Right cardiac atrium (tissue), 5 donors: ENCODE results near the gene DMRTB1. TPM values are rescaled to one million over a fixed set of nuclear protein-coding genes. Genes with fewer than 3 reads are reported as not detected.

ENCODE experiments used
- ATAC-seq, 2 donors: fragments of 200-7000 bp; cut with Tn5 transposase; one replicate each; pipeline versions ENCODE4 v1.8.0 to v1.9.1; 2020; ENCODE audit warnings: moderate library complexity in 2 of 2, mild to moderate bottlenecking in 1 of 2
- DNase-seq, 3 donors: peaks; one replicate each; pipeline ENCODE4 v3.0.0-alpha.2; 2020
- H3K27ac ChIP-seq: one replicate; pipeline ENCODE4 v1.5.1; 2013; ENCODE audit warnings: mild to moderate bottlenecking, low read length, control low read depth, moderate library complexity
- H3K27me3 ChIP-seq: one replicate; pipeline ENCODE4 v1.6.1; 2013; ENCODE audit not compliant: control insufficient read depth, insufficient read depth
- H3K4me1 ChIP-seq: one replicate; pipeline ENCODE4 v1.6.1; 2013; ENCODE audit warnings: low read length; ENCODE audit not compliant: control insufficient read depth, insufficient read depth
- H3K4me3 ChIP-seq: one replicate; pipeline ENCODE4 v1.5.1; 2013; ENCODE audit warnings: low read length, control low read depth
- H3K9me3 ChIP-seq: one replicate; pipeline ENCODE4 v1.6.1; 2013; ENCODE audit warnings: low read length; ENCODE audit not compliant: control insufficient read depth
- WGBS: extraction: QIAGEN DNeasy Blood & Tissue Kit; methylation state at CpG from one replicate; pipeline ENCODE4 v1.1.7; 2013; 5-methylcytosine and 5-hydroxymethylcytosine counted together
- intact Hi-C, 4 donors: fragments of 100-400 bp; cut with DNase I; formaldehyde crosslinking; loops; one replicate each; pipeline versions ENCODE4 v1.11.0 to v1.14.0; 2022 to 2023
- polyA plus RNA-seq: library from polyadenylated mRNA; stranded (reverse); fragments of 200-250 nt; gene quantifications from one replicate; pipeline ENCODE4 v1.2.3, GENCODE V29; 2013
- total RNA-seq, 4 donors: library from RNA; stranded (reverse); fragmentation: NEBNext Ultra II Directional; extraction: Animal tissue kit (Norgen Biotek cat#: 25700); gene quantifications; one replicate each; pipeline ENCODE4 v1.2.1, GENCODE V29; 2021
- donor health status: healthy with polysubstance abuse.
- donor health status: DM: no; HTN: yes; CAD: no.
- donor health status: DM: no; HTN: no; CAD: no.
- donor health status: DM: no; HTN: yes; CAD: no; lungs with severe emphysema.
- donor health status: DM: yes; HTN: yes; CAD: no.

Gene DMRTB1
- total and polyA plus RNA-seq, 5 donors: not detected

GRCh38 chr1:53507116-53507820 is 48.1 kb downstream of the DMRTB1 start:
- WGBS: 92% methylated on average over 13 of the region's 13 CpGs
- DNase-seq: peak in 1 of 3 donors; percentile 43
- Histone ChIP-seq H3K4me3 (no peak overlapping the region), H3K27me3 (no peaks in the 10 kb centered on the region), H3K9me3 (no peaks in the 10 kb centered on the region), H3K4me1 (no peaks in the 10 kb centered on the region), H3K27ac (no peak overlapping the region)
- intact Hi-C loops: no loop called here
- no peak for ATAC-seq

GRCh38 chr1:53508056-53508990 is 49.1 kb downstream of the DMRTB1 start:
- DNase-seq: peak in 2 of 3 donors; percentile 41 to 49
- no peaks in the 10 kb centered on the region for H3K27me3 ChIP-seq
- ATAC-seq: no peak

GRCh38 chr1:53508991-53509666 is 49.9 kb downstream of the DMRTB1 start:
- intact Hi-C loops: no loop called here
- ATAC-seq (no peak), DNase-seq (peak in 1 of 3 donors; percentile 39)
- Histone ChIP-seq H3K27ac (no peak overlapping the region), H3K4me1 (no peaks in the 10 kb centered on the region), H3K27me3 (no peaks in the 10 kb centered on the region), H3K4me3 (no peak overlapping the region), H3K9me3 (no peaks in the 10 kb centered on the region)
- 73% methylated on average over 23 of the region's 23 CpGs for WGBS

More at GRCh38 chr1:53508056-53508990, 49.1 kb downstream of the DMRTB1 start:
- no peaks in the 10 kb centered on the region for H3K9me3 ChIP-seq
- intact Hi-C loops: no loop called here
- no peak overlapping the region for H3K4me3 ChIP-seq
- WGBS: 93% methylated on average over 22 of the region's 22 CpGs
- no peaks in the 10 kb centered on the region for H3K4me1 ChIP-seq
- no peak overlapping the region for H3K27ac ChIP-seq

DNA sequence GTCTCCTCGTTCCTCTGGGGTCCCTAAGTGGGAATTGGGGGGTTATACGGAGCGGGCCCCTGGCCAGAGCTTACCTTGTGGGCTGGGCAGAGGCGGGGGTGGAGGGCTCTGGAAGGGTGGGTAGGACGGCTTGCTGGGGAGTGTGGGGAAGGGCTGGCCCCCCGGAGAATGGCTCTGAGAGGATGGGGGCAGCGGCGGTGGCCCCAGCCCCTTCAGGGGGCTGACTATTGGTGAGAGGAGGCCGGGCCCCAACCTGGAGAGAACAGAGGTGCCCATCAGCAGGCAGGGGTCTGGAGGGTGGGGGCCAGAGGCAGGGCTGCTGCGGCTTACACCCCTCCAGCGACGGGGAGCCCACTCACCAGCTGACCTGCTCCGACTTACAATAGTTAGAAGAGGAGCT is 50.6 kb downstream of the DMRTB1 start:
- Histone ChIP-seq H3K4me1 (no peaks in the 10 kb centered on the region), H3K27ac (no peak overlapping the region), H3K4me3 (no peak overlapping the region), H3K27me3 (no peaks in the 10 kb centered on the region), H3K9me3 (no peaks in the 10 kb centered on the region)
- 90% methylated on average over 13 of the region's 13 CpGs for WGBS
- no peak for ATAC-seq
- intact Hi-C loops: no loop called here
- DNase-seq: peak in 1 of 3 donors; percentile 39

DNA sequence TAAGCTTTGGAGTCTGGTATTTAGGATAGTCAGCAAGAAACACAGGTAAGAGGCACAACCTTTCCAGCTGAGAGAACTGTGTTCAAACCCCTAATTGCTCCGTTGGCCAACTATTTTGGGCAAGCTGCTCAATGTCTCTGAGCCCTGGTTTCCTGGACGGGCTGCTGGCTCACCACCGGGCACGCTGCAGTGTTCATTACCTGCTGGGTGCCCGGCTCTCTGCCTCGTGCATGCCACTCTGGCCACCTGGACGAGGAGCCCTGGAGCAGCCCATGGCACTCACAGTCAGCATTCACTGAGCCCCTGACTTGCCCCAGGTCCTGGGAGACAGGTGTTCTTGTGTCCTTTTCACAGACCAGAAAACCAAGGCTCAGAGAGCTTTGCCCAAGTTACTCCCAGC is 51.0 kb downstream of the DMRTB1 start:
- Histone ChIP-seq H3K27ac (no peak overlapping the region), H3K27me3 (no peaks in the 10 kb centered on the region), H3K4me3 (no peak overlapping the region), H3K4me1 (no peaks in the 10 kb centered on the region), H3K9me3 (no peaks in the 10 kb centered on the region)
- peak in 1 of 3 donors; percentile 33 for DNase-seq
- no peak for ATAC-seq
- 93% methylated on average over 7 of the region's 7 CpGs for WGBS
- intact Hi-C loops: no loop called here

- peak; percentile 18 to 45 for ATAC-seq
- intact Hi-C loops: no loop called here
- Histone ChIP-seq H3K4me1 (no peaks in the 10 kb centered on the region), H3K27ac (no peak overlapping the region), H3K4me3 (no peak overlapping the region), H3K27me3 (no peaks in the 10 kb centered on the region), H3K9me3 (no peaks in the 10 kb centered on the region)
- 68% methylated on average over 13 of the region's 13 CpGs for WGBS
- peak in 2 of 3 donors; percentile 71 for DNase-seq
Observed at GRCh38 chr1:53511323-53511932, 52.2 kb downstream of the DMRTB1 start.

GRCh38 chr1:53511933-53512806 is 53.0 kb downstream of the DMRTB1 start:
- WGBS: 39% methylated on average over 19 of the region's 19 CpGs
- Histone ChIP-seq H3K27ac (no peak overlapping the region), H3K27me3 (no peaks in the 10 kb centered on the region), H3K9me3 (no peaks in the 10 kb centered on the region), H3K4me1 (no peaks in the 10 kb centered on the region), H3K4me3 (no peak overlapping the region)
- peak; percentile 49 to 79 (median 78) for DNase-seq
- peak; percentile 54 to 64 for ATAC-seq
- intact Hi-C loops: no loop called here

- whole genome bisulfite sequencing: 72% methylated on average over 22 of the region's 22 CpGs
- no peaks in the 10 kb centered on the region for H3K4me1 ChIP-seq
- DNase-seq (peak in 1 of 3 donors; percentile 53), ATAC-seq (no peak)
- H3K27ac ChIP-seq: no peak overlapping the region
- no peaks in the 10 kb centered on the region for H3K27me3 ChIP-seq
- no peak overlapping the region for H3K4me3 ChIP-seq
- H3K9me3 ChIP-seq: no peaks in the 10 kb centered on the region
- intact Hi-C loops: no loop called here
Observed at GRCh38 chr1:53512807-53513755, 53.9 kb downstream of the DMRTB1 start.

- Histone ChIP-seq H3K9me3 (no peaks in the 10 kb centered on the region), H3K4me3 (no peak overlapping the region), H3K4me1 (no peaks in the 10 kb centered on the region), H3K27me3 (no peaks in the 10 kb centered on the region), H3K27ac (no peak overlapping the region)
- WGBS: 89% methylated on average over 7 of the region's 7 CpGs
- intact Hi-C loops: no loop called here
- DNase-seq (peak in 1 of 3 donors; percentile 26), ATAC-seq (no peak)
Observed at GRCh38 chr1:53513846-53514245, 54.6 kb downstream of the DMRTB1 start.
